Spleen (tissue), 11 donors: ENCODE results near the gene TRMT1. TPM values are rescaled to one million over a fixed set of nuclear protein-coding genes. Genes with fewer than 3 reads are reported as not detected.

Experiments
- DNase-seq: peaks from one replicate; pipeline ENCODE4 v3.0.0-alpha.2; 2020
- H3K27ac ChIP-seq, 8 donors: fragments of 200-600 bp; sonication (generic) in 7 of 8; 1 replicate in 4 of 8; 2 replicates in 4 of 8; pipeline versions ENCODE4 v1.5.0 to v1.8.0; 2016 to 2021; ENCODE audit warnings: inconsistent platforms in 4 of 8, mild to moderate bottlenecking in 4 of 8, moderate library complexity in 1 of 8
- H3K27me3 ChIP-seq, 7 donors: fragments of 200-600 bp; sonication (generic) in 6 of 7; replicated peaks in 1 of 7; 1 replicate in 4 of 7; 2 replicates in 3 of 7; pipeline versions ENCODE4 v1.5.0 to v1.8.0; 2016 to 2021; ENCODE audit warnings: inconsistent platforms in 3 of 7, mild to moderate bottlenecking in 1 of 7
- H3K36me3 ChIP-seq, 6 donors: fragments of 200-600 bp; sonication (generic) in 5 of 6; 1 replicate in 4 of 6; 2 replicates in 2 of 6; pipeline versions ENCODE4 v1.5.0 to v1.8.0; 2016 to 2021; ENCODE audit warnings: inconsistent platforms in 2 of 6
- H3K4me1 ChIP-seq, 6 donors: fragments of 200-600 bp; sonication (generic) in 5 of 6; 1 replicate in 3 of 6; 2 replicates in 3 of 6; pipeline versions ENCODE4 v1.5.0 to v1.8.0; 2016 to 2021; ENCODE audit warnings: inconsistent platforms in 3 of 6
- H3K4me3 ChIP-seq, 8 donors: fragments of 200-600 bp; sonication (generic) in 7 of 8; 1 replicate in 4 of 8; 2 replicates in 4 of 8; pipeline versions ENCODE4 v1.5.0 to v1.8.0; 2016 to 2021; ENCODE audit warnings: inconsistent platforms in 4 of 8, mild to moderate bottlenecking in 4 of 8, moderate library complexity in 2 of 8
- H3K9me3 ChIP-seq, 8 donors: fragments of 200-600 bp; sonication (generic) in 7 of 8; 1 replicate in 4 of 8; 2 replicates in 4 of 8; pipeline versions ENCODE4 v1.5.0 to v1.8.0; 2016 to 2021; ENCODE audit warnings: inconsistent platforms in 4 of 8
- POLR2A ChIP-seq, 3 donors: fragments of 450-650 bp; IDR thresholded peaks; one replicate each; pipeline ENCODE4 v1.5.1; 2017; ENCODE audit warnings: antibody characterized with exemption in 3 of 3, mild to moderate bottlenecking in 1 of 3
- POLR2AphosphoS5 ChIP-seq, 3 donors: sonication (generic); formaldehyde crosslinking; IDR thresholded peaks; one replicate each; pipeline ENCODE4 v1.5.1; 2017; ENCODE audit warnings: antibody characterized with exemption in 3 of 3
- WGBS, 5 donors: extraction: QIAGEN DNeasy Blood & Tissue Kit in 3 of 5; methylation state at CpG; one replicate each; pipeline versions ENCODE4 v1.1.5 to v1.1.7; 2013 to 2018; 5-methylcytosine and 5-hydroxymethylcytosine counted together
- intact Hi-C: fragments of 100-400 bp; cut with DNase I; formaldehyde crosslinking; loops from one replicate; pipeline ENCODE4 v1.15.0; 2023; ENCODE audit warnings: low total_unique reads
- polyA plus RNA-seq, 3 donors: library from polyadenylated mRNA; stranded (reverse); fragments of 200-250 nt; gene quantifications; one replicate each; pipeline ENCODE4 v1.2.1, GENCODE V29; 2013
- total RNA-seq, 7 donors: library from RNA; depleted of rRNA in 3 of 7; stranded (reverse); fragments of >200 nt in 3 of 7; fragmentation: NEBNext Ultra II Directional in 4 of 7; extraction: Animal tissue kit (Norgen Biotek cat#: 25700) in 4 of 7; gene quantifications; one replicate each; pipeline versions ENCODE4 v1.1.0 to v1.2.1, GENCODE V29; 2016 to 2021
- TF ChIP-seq, protein P1 (sequence below), 11 experiments: fragments of 200-600 bp in 7 of 11; fragments of 450-650 bp in 4 of 11; sonication (generic) in 4 of 11; IDR thresholded peaks in 8 of 11; conservative IDR thresholded peaks in 3 of 11; 1 replicate in 7 of 11; 2 replicates in 4 of 11; pipeline versions ENCODE4 v1.4.0 to v1.8.0; 2016 to 2021; ENCODE audit warnings: antibody characterized with exemption in 11 of 11, inconsistent platforms in 4 of 11, mild to moderate bottlenecking in 1 of 11
- donor health status: healthy with polysubstance abuse.
- donor health status: DM: no; HTN: no; CAD: no; lungs with moderate emphysema.
- donor health status: DM: no; HTN: no; CAD: no.
- donor health status: Bipolar disorder and iron deficiency.
- donor health status: healthy.
- donor health status: DM: no; HTN: no; CAD: no.
- donor health status: DM: yes; HTN: yes; CAD: no.

TRMT1 gene
- total and polyA plus RNA-seq, 10 donors, result 27.7 to 109 (median 47.3) TPM

DNA sequence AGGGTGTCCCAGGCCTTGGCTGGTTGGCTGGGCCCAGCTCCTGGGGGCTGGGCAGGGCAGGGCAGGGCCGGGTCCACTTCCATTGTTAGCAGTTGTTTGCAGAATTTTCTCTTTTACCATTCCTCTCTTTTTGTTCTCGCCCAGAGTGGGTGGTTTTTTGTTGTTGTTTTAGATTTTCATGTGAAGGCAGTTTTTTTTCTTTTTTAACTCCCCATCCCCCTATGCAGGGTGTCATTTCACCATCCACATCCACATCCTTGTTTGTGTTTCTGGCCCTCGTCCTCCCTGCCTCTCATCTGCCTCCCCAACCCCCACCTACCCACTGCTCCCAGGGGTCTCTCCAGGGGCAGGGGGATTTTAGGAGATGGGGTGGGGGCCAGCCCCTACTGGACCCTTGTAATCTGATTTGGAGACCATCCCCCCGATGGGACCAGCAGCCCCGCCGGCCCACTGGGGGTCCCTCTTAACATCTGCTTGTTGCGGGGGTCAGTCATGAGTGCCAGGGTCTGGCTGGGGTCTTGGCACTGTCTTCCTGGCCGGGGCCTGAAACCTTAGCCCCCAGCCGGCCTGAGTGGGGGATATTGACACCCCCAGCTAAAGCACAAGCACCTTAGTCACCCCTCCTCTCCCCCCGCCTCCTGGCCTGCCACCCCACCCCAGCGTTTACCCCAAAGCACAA, 23.2 kb upstream of the TRMT1 start:
- no peak for TF ChIP-seq POLR2AphosphoS5 (IDR thresholded peaks at IDR 0.05)
- TF ChIP-seq, protein P1, sequence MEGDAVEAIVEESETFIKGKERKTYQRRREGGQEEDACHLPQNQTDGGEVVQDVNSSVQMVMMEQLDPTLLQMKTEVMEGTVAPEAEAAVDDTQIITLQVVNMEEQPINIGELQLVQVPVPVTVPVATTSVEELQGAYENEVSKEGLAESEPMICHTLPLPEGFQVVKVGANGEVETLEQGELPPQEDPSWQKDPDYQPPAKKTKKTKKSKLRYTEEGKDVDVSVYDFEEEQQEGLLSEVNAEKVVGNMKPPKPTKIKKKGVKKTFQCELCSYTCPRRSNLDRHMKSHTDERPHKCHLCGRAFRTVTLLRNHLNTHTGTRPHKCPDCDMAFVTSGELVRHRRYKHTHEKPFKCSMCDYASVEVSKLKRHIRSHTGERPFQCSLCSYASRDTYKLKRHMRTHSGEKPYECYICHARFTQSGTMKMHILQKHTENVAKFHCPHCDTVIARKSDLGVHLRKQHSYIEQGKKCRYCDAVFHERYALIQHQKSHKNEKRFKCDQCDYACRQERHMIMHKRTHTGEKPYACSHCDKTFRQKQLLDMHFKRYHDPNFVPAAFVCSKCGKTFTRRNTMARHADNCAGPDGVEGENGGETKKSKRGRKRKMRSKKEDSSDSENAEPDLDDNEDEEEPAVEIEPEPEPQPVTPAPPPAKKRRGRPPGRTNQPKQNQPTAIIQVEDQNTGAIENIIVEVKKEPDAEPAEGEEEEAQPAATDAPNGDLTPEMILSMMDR (IDR thresholded peaks at IDR 0.05 in 8 of 11, conservative IDR thresholded peaks at IDR 0.05 in 3 of 11), result no peak
- TF ChIP-seq POLR2A (IDR thresholded peaks at IDR 0.05), result no peak
- Histone ChIP-seq H3K27ac (peak overlapping the region in 2 of 8 donors; percentile 15 to 53), H3K4me3 (no peak overlapping the region), H3K9me3 (no peaks in the 10 kb centered on the region), H3K36me3 (peaks cover 0 to 94% (median 60%) of the 10 kb centered on the region in 6 donors), H3K27me3 (no peaks in the 10 kb centered on the region), H3K4me1 (peaks cover 0 to 27% (median 4%) of the 10 kb centered on the region in 6 donors)
- intact Hi-C loops, result no loop called here
- DNase-seq, result no peak
- 76 to 91% (median 85%) methylated on average over 6 to 11 of the region's 11 CpGs for WGBS, 5 donors

DNA sequence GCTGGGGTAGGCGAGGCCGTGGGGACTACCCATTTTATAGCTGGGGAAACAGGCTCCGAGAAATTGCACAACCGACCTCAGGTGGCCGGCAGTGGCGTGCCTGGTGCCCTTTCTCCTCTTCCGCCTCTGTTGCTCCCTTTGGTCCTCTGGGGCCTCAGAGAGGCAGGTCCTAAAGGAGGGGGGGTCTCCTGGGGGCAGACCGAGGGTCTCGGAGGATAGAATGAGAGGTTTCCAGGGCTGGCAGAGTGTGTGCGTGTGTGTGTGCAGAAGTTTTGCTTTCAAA, 22.3 kb upstream of the TRMT1 start:
- 52 to 91% (median 79%) methylated on average over 10 of the region's 10 CpGs for WGBS, 5 donors
- intact Hi-C loops, result no loop called here
- H3K9me3 ChIP-seq, result no peaks in the 10 kb centered on the region
- peak overlapping the region in 1 of 8 donors; percentile 53 for H3K27ac ChIP-seq
- no peaks in the 10 kb centered on the region for H3K27me3 ChIP-seq
- H3K4me3 ChIP-seq, result no peak overlapping the region
- DNase-seq, result no peak
- peaks cover 0 to 94% (median 51%) of the 10 kb centered on the region in 6 donors for H3K36me3 ChIP-seq
- H3K4me1 ChIP-seq, result peaks cover 0 to 24% (median 3%) of the 10 kb centered on the region in 6 donors
- no peak for TF ChIP-seq POLR2AphosphoS5 (IDR thresholded peaks at IDR 0.05)
- TF ChIP-seq POLR2A (IDR thresholded peaks at IDR 0.05), result no peak
- TF ChIP-seq, protein P1 (IDR thresholded peaks at IDR 0.05 in 8 of 11, conservative IDR thresholded peaks at IDR 0.05 in 3 of 11), result no peak

DNA sequence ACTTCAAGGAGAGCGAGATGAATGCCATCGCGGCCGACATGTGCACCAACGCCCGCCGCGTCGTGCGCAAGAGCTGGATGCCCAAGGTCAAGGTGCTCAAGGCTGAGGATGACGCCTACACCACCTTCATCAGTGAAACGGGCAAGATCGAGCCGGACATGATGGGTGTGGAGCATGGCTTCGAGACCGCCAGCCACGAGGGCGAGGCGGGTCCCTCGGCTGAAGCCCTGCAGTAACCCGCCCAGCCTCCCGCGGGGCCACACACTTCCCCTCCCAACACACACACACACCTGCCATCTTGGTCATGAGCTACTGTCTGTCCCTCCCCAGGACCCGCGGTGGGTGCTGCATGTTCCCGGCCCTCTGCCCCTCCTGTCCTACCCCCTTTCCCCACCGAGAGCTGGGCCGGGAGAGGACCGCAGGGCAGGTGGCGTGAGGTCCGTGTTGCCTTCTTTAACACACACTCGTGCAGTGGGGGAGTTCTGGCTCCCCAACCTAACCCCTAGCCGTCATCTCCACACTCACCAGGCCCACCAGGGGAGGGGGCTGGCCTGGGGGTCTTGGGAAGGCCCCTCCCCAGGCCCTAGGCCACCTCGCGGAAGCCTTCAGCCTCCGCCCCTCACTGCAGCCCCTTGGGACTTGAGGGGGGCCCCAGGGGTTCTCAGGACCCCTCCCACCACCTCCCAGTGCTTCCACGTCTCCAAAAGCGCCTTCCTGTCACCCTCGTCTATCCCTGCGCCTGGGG, 21.8 kb upstream of the TRMT1 start:
- peaks cover 0 to 94% (median 46%) of the 10 kb centered on the region in 6 donors for H3K36me3 ChIP-seq
- H3K27ac ChIP-seq, result peak overlapping the region in 1 of 8 donors; percentile 53
- peaks cover 0 to 24% (median 2%) of the 10 kb centered on the region in 6 donors for H3K4me1 ChIP-seq
- no peaks in the 10 kb centered on the region for H3K9me3 ChIP-seq
- no peak for DNase-seq
- intact Hi-C loops, result no loop called here
- WGBS, 5 donors, result 87 to 91% (median 87%) methylated on average over 38 to 40 of the region's 40 CpGs
- TF ChIP-seq POLR2AphosphoS5 (IDR thresholded peaks at IDR 0.05), result peak in 1 of 3 donors; percentile 60
- no peak for TF ChIP-seq POLR2A (IDR thresholded peaks at IDR 0.05)
- TF ChIP-seq, protein P1 (IDR thresholded peaks at IDR 0.05 in 8 of 11, conservative IDR thresholded peaks at IDR 0.05 in 3 of 11), result no peak
- no peaks in the 10 kb centered on the region for H3K27me3 ChIP-seq
- no peak overlapping the region for H3K4me3 ChIP-seq

DNA sequence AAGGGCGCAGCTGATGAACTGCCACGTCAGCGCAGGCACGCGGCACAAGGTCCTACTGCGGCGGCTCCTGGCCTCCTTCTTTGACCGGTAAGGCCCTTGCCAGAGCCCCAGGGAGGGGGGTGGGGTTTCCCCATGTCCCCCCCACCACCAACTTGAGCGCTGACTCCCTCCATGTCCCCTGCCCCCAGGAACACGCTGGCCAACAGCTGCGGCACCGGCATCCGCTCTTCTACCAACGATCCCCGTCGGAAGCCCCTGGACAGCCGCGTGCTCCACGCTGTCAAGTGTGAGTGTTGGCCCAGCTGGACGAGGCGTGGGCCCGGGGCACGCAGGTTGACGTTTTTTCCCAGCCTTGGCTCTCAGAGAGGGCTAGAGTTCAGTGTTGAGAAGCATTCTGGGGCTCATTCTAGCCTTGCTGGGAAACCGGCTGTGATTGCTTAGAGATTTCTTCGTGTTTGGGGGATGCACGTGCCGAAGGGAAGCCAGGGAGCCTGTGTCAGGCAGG, 20.8 kb upstream of the TRMT1 start:
- intact Hi-C loops, result no loop called here
- no peaks in the 10 kb centered on the region for H3K9me3 ChIP-seq
- H3K36me3 ChIP-seq, result peaks cover 0 to 98% (median 42%) of the 10 kb centered on the region in 6 donors
- no peaks in the 10 kb centered on the region for H3K27me3 ChIP-seq
- H3K4me1 ChIP-seq, result peaks cover 0 to 30% (median 3%) of the 10 kb centered on the region in 6 donors
- DNase-seq, result no peak
- H3K4me3 ChIP-seq, result no peak overlapping the region
- 92 to 96% (median 94%) methylated on average over 24 to 28 of the region's 28 CpGs for WGBS, 5 donors
- H3K27ac ChIP-seq, result no peak overlapping the region
- TF ChIP-seq, protein P1 (IDR thresholded peaks at IDR 0.05 in 8 of 11, conservative IDR thresholded peaks at IDR 0.05 in 3 of 11), result no peak
- TF ChIP-seq POLR2A (IDR thresholded peaks at IDR 0.05), result no peak
- no peak for TF ChIP-seq POLR2AphosphoS5 (IDR thresholded peaks at IDR 0.05)
